ENCODE results near the gene GIMAP1.

Gene GIMAP1

GRCh38 chr7:150746921-150747320, 30.5 kb downstream of the GIMAP1 start:
- no peak overlapping the region for H3K4me3 ChIP-seq (replicated peaks; ENCODE audit: low read depth, low read length)
- no peak for DNase-seq (ENCODE audit: low read depth)
- TF ChIP-seq, protein P1, sequence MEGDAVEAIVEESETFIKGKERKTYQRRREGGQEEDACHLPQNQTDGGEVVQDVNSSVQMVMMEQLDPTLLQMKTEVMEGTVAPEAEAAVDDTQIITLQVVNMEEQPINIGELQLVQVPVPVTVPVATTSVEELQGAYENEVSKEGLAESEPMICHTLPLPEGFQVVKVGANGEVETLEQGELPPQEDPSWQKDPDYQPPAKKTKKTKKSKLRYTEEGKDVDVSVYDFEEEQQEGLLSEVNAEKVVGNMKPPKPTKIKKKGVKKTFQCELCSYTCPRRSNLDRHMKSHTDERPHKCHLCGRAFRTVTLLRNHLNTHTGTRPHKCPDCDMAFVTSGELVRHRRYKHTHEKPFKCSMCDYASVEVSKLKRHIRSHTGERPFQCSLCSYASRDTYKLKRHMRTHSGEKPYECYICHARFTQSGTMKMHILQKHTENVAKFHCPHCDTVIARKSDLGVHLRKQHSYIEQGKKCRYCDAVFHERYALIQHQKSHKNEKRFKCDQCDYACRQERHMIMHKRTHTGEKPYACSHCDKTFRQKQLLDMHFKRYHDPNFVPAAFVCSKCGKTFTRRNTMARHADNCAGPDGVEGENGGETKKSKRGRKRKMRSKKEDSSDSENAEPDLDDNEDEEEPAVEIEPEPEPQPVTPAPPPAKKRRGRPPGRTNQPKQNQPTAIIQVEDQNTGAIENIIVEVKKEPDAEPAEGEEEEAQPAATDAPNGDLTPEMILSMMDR (IDR thresholded peaks at IDR 0.05; ENCODE audit: low read length, missing control alignments) = no peak

GRCh38 chr7:150748376-150748775, 32.0 kb downstream of the GIMAP1 start:
- no peak for DNase-seq (ENCODE audit: low read depth)
- no peak overlapping the region for H3K4me3 ChIP-seq (replicated peaks; ENCODE audit: low read depth, low read length)
- TF ChIP-seq, protein P1 (IDR thresholded peaks at IDR 0.05; ENCODE audit: low read length, missing control alignments) = no peak

DNA sequence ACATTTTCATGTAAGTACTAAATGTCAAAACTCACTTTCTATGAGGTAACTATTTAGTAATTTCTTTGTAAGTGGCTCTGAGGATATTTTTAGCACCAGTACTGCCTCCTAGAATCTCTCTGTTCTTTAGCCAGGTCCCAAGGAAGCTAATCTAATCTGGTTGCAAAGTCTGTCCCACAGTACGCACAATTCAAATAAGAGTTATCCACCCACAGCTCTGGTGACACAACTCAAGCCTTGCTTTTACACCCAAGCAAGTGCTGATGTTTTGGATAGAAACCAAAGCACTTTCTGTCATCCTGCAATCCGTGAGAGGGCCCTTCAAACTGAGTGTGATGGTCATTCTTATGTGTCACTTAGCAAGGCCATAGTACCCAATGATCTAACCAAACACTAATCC, 35.3 kb downstream of the GIMAP1 start:
- TF ChIP-seq, protein P1 (IDR thresholded peaks at IDR 0.05; ENCODE audit: low read length, missing control alignments) = no peak

GRCh38 chr7:150753239-150753638, 36.8 kb downstream of the GIMAP1 start:
- TF ChIP-seq, protein P1 (IDR thresholded peaks at IDR 0.05; ENCODE audit: low read length, missing control alignments) = no peak
- no peak overlapping the region for H3K4me3 ChIP-seq (replicated peaks; ENCODE audit: low read depth, low read length)
- no peak for DNase-seq (ENCODE audit: low read depth)

More for the DNA sequence above, 35.3 kb downstream of the GIMAP1 start:
- no peak overlapping the region for H3K4me3 ChIP-seq (replicated peaks; ENCODE audit: low read depth, low read length)
- DNase-seq (ENCODE audit: low read depth) = no peak

GRCh38 chr7:150753826-150754603, 37.6 kb downstream of the GIMAP1 start:
- DNase-seq (ENCODE audit: low read depth) = peak; percentile 3
- H3K4me3 ChIP-seq (replicated peaks; ENCODE audit: low read depth, low read length) = no peak overlapping the region
- TF ChIP-seq, protein P1 (IDR thresholded peaks at IDR 0.05; ENCODE audit: low read length, missing control alignments) = no peak

GRCh38 chr7:150754951-150755350, 38.5 kb downstream of the GIMAP1 start:
- no peak overlapping the region for H3K4me3 ChIP-seq (replicated peaks; ENCODE audit: low read depth, low read length)
- DNase-seq (ENCODE audit: low read depth) = no peak

More at GRCh38 chr7:150754951-150755350, 38.5 kb downstream of the GIMAP1 start:
- TF ChIP-seq, protein P1 (IDR thresholded peaks at IDR 0.05; ENCODE audit: low read length, missing control alignments) = no peak
